Ascending aorta (tissue), 2 donors: ENCODE data around the gene DLX6. TPM values are rescaled to one million over a fixed set of nuclear protein-coding genes. Genes with fewer than 3 reads are reported as not detected.

ENCODE experiments used
- DNase-seq, 2 donors: peaks; one replicate each; pipeline ENCODE4 v3.0.0-alpha.2; 2019; ENCODE audit warnings: low spot score in 2 of 2
- H3K27ac ChIP-seq, 2 donors: fragments of 200-600 bp; sonication (generic); one replicate each; pipeline ENCODE4 v1.5.1; 2016 to 2017; ENCODE audit warnings: mild to moderate bottlenecking in 1 of 2
- H3K27me3 ChIP-seq: fragments of 200-600 bp; sonication (generic); one replicate; pipeline ENCODE4 v1.5.1; 2017
- H3K36me3 ChIP-seq, 2 donors: fragments of 200-600 bp; sonication (generic); one replicate each; pipeline ENCODE4 v1.5.1; 2016
- H3K4me1 ChIP-seq, 2 donors: fragments of 200-600 bp; sonication (generic); one replicate each; pipeline ENCODE4 v1.5.1; 2016 to 2017; ENCODE audit warnings: mild to moderate bottlenecking in 1 of 2
- H3K4me3 ChIP-seq, 2 donors: fragments of 200-600 bp; sonication (generic); one replicate each; pipeline ENCODE4 v1.5.1; 2016 to 2017; ENCODE audit warnings: mild to moderate bottlenecking in 1 of 2
- H3K9me3 ChIP-seq, 2 donors: fragments of 200-600 bp; sonication (generic); one replicate each; pipeline ENCODE4 v1.5.1; 2016
- intact Hi-C: fragments of 100-400 bp; cut with DNase I; formaldehyde crosslinking; loops from one replicate; pipeline ENCODE4 v1.15.1; 2023
- total RNA-seq: library from RNA; depleted of rRNA; stranded (reverse); fragments of >200 nt; gene quantifications from one replicate; pipeline ENCODE4 v1.1.0, GENCODE V29; 2016
- TF ChIP-seq, protein P1 (sequence below), 3 experiments: fragments of 200-600 bp in 2 of 3; fragments of 450-650 bp in 1 of 3; sonication (generic) in 2 of 3; IDR thresholded peaks; one replicate each; pipeline ENCODE4 v1.5.1; 2016 to 2019; ENCODE audit warnings: antibody characterized with exemption in 3 of 3, mild to moderate bottlenecking in 1 of 3, moderate library complexity in 1 of 3

Gene DLX6
- total RNA-seq, 1 donor from 2014 or later = not detected

DNA sequence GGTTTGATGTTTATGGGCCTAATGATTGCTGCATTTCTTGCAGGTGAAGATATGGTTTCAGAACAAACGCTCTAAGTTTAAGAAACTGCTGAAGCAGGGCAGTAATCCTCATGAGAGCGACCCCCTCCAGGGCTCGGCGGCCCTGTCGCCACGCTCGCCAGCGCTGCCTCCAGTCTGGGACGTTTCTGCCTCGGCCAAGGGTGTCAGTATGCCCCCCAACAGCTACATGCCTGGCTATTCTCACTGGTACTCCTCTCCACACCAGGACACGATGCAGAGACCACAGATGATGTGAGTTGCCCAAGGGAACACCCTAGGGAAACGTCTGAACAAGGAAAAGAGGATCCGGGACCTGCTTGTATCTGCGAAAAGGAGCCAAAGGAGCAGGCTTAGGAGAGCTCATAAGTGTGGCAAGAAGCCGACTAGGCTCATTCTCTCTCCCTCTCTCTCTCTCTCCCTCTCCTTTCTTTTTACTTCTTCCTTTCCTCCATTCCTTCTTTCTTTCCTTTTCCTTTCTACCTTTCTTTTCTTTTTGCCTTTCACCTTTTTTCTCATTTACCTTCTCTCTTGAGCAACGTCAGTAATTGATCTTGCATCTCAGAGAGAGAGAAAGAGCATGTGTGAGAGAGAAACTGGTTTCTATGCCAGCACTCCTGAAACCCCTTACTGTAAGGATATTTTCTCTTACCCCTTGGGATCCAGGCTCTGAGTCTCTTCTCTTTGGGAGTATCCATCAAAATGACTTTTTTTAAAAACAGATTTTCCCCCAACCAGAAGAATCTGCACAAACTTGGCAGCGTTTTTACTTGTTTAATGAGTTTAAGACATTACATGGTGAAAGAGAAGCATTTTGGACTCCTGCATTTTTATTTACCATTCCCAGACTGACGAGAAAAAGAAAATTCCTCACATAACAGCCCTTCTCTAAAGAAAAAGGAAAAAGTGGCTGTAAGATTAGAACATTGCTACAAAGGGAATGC is 4.7 kb downstream of the DLX6 start:
- Histone ChIP-seq H3K27me3 (peaks cover 18% of the 10 kb centered on the region), H3K4me1 (peaks cover 0 to 9% of the 10 kb centered on the region in 2 donors), H3K36me3 (no peaks in the 10 kb centered on the region), H3K4me3 (no peak overlapping the region), H3K27ac (no peak overlapping the region), H3K9me3 (no peaks in the 10 kb centered on the region)
- DNase-seq = no peak
- intact Hi-C loops = no loop called here
- TF ChIP-seq, protein P1, sequence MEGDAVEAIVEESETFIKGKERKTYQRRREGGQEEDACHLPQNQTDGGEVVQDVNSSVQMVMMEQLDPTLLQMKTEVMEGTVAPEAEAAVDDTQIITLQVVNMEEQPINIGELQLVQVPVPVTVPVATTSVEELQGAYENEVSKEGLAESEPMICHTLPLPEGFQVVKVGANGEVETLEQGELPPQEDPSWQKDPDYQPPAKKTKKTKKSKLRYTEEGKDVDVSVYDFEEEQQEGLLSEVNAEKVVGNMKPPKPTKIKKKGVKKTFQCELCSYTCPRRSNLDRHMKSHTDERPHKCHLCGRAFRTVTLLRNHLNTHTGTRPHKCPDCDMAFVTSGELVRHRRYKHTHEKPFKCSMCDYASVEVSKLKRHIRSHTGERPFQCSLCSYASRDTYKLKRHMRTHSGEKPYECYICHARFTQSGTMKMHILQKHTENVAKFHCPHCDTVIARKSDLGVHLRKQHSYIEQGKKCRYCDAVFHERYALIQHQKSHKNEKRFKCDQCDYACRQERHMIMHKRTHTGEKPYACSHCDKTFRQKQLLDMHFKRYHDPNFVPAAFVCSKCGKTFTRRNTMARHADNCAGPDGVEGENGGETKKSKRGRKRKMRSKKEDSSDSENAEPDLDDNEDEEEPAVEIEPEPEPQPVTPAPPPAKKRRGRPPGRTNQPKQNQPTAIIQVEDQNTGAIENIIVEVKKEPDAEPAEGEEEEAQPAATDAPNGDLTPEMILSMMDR (IDR thresholded peaks at IDR 0.05) = no peak

- TF ChIP-seq, protein P1 (IDR thresholded peaks at IDR 0.05) = no peak
- H3K27ac ChIP-seq = no peak overlapping the region
- intact Hi-C loops = no loop called here
- no peaks in the 10 kb centered on the region for H3K36me3 ChIP-seq
- H3K9me3 ChIP-seq = no peaks in the 10 kb centered on the region
- peaks cover 23% of the 10 kb centered on the region for H3K27me3 ChIP-seq
- no peak overlapping the region for H3K4me3 ChIP-seq
- no peak for DNase-seq
- peaks cover 0 to 6% of the 10 kb centered on the region in 2 donors for H3K4me1 ChIP-seq
Measured at GRCh38 chr7:97011104-97011503, 5.8 kb downstream of the DLX6 start.

DNA sequence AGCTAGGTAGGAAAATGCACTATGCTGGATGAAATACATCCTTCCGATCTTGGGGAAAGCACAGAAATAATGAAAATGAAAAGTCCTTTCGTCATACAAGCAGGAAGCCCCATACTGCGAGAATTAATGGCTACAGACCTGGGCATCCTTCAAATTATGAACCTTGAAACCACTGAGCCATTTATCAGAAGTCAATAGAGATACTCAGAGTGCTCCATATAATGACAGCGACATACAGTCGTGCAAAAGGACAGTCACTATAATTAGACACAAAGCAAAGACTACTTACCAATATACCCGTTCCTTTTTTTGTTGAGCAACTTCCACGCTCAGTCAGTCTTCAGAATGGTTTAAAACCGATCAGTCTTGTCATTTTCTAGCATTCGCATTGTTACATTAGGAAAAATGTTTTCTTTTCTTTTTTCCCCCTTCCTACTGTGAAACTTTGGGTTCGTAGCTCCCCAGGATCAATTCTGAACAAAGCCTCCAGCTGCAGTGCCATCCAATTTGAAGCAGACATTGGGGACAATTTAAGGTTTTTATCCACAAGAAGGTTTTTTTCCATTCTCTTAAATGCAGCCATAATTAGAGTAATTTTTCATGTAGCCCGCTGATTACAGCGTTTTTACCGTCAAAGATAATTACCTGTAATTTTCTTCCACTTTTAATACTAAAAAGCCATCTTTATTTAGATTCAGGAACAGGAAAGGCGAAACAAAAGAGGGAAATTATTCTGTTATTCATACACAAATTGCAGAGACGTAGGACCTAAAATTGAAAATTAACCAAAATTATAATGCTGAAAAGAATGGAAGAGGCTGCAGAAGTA is 6.4 kb downstream of the DLX6 start:
- H3K4me3 ChIP-seq = no peak overlapping the region
- no peak overlapping the region for H3K27ac ChIP-seq
- DNase-seq = no peak
- H3K36me3 ChIP-seq = no peaks in the 10 kb centered on the region
- peaks cover 0 to 7% of the 10 kb centered on the region in 2 donors for H3K4me1 ChIP-seq
- H3K27me3 ChIP-seq = peaks cover 24% of the 10 kb centered on the region
- intact Hi-C loops = no loop called here
- no peaks in the 10 kb centered on the region for H3K9me3 ChIP-seq
- TF ChIP-seq, protein P1 (IDR thresholded peaks at IDR 0.05) = no peak

- peaks cover 0 to 11% of the 10 kb centered on the region in 2 donors for H3K4me1 ChIP-seq
- no peaks in the 10 kb centered on the region for H3K9me3 ChIP-seq
- intact Hi-C loops = no loop called here
- no peak for DNase-seq
- H3K27ac ChIP-seq = no peak overlapping the region
- H3K36me3 ChIP-seq = no peaks in the 10 kb centered on the region
- TF ChIP-seq, protein P1 (IDR thresholded peaks at IDR 0.05) = no peak
- H3K27me3 ChIP-seq = peaks cover 27% of the 10 kb centered on the region
- H3K4me3 ChIP-seq = no peak overlapping the region
Measured at GRCh38 chr7:97012365-97013133, 7.2 kb downstream of the DLX6 start.

DNA sequence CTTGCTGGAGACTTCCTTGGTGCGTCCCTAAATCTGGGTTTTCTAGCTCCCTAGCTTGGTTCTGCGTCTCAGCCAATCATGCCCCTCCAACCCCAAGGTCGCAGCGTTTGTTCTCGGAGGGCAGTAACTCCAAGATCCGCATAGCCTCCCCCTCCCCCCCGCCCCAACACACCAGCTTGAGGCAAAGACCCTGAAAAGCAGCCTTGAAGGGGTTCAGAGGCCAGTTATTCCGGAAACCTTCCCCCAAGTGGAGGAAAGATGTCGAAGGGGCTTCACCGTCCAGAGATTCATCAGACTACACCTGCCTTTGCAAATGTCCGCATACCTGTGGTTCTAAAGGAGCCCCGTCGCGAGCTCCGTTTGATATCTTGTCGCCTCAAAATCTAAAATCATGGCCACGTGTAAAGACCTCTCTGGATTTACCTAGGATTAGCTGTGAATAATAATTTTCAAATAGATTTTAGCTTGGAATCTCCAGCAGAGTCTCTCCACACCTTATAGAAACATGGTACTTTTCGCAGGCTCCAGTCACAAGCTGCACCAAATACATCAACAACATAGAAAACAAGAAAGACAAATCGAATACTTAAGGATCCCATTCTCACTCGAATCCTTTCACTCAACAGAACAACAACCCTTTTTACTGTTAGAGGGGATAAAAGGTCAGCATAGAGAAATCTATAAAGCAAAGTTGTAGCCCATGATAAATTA is 7.9 kb downstream of the DLX6 start:
- H3K27me3 ChIP-seq = peaks cover 34% of the 10 kb centered on the region
- intact Hi-C loops = no loop called here
- no peaks in the 10 kb centered on the region for H3K9me3 ChIP-seq
- DNase-seq = no peak
- no peak overlapping the region for H3K4me3 ChIP-seq
- H3K4me1 ChIP-seq = peaks cover 0 to 15% of the 10 kb centered on the region in 2 donors
- H3K36me3 ChIP-seq = no peaks in the 10 kb centered on the region
- TF ChIP-seq, protein P1 (IDR thresholded peaks at IDR 0.05) = no peak
- H3K27ac ChIP-seq = no peak overlapping the region
